Naive thymus-derived CD4-positive, alpha-beta T cell (primary cell): ENCODE measurements around the gene CDH13. TPM values are rescaled to one million over a fixed set of nuclear protein-coding genes. Genes with fewer than 3 reads are reported as not detected.

Experiments
- ATAC-seq: fragments of 150-1000 bp; cut with Tn5 transposase; 2 replicates; pipeline ENCODE4 v1.10.0; 2021; ENCODE audit warnings: mild to moderate bottlenecking, moderate library complexity
- CTCF ChIA-PET: fragments of 350-600 bp; sonication (Branson Sonifier 250); formaldehyde crosslinking; loops from one replicate; lab custom pipeline; 2021; ENCODE audit warnings: antibody characterized with exemption; lab: Charles Lee
- POLR2A ChIA-PET: fragments of 350-600 bp; sonication (Branson Sonifier 250); formaldehyde crosslinking; loops from one replicate; lab custom pipeline; 2021; ENCODE audit warnings: antibody characterized with exemption, inconsistent platforms; lab: Charles Lee
- DNase-seq, 9 donors: peaks; one replicate each; pipeline versions ENCODE4 v3.0.0 to v3.0.0-alpha.2; 2020 to 2022; ENCODE audit warnings: mixed read lengths in 1 of 9
- H3K27ac ChIP-seq: one replicate; pipeline ENCODE4 v1.7.0; 2013; ENCODE audit warnings: mild to moderate bottlenecking, low read depth, low read length, moderate library complexity
- H3K27me3 ChIP-seq, 2 donors: one replicate each; pipeline ENCODE4 v1.7.0; 2013; ENCODE audit warnings: low read length in 2 of 2, mild to moderate bottlenecking in 2 of 2, moderate library complexity in 2 of 2; ENCODE audit not compliant: control insufficient read depth in 2 of 2, insufficient read depth in 2 of 2
- H3K36me3 ChIP-seq, 3 experiments: 1 replicate in 2 of 3; 2 replicates in 1 of 3; pipeline ENCODE4 v1.7.0; 2013; ENCODE audit warnings: low read length in 3 of 3, mild to moderate bottlenecking in 3 of 3, moderate library complexity in 1 of 3; ENCODE audit not compliant: insufficient read depth in 3 of 3, control insufficient read depth in 2 of 3
- H3K4me1 ChIP-seq, 2 donors: one replicate each; pipeline ENCODE4 v1.7.0; 2013; ENCODE audit warnings: low read length in 2 of 2, mild to moderate bottlenecking in 2 of 2, moderate library complexity in 1 of 2; ENCODE audit not compliant: control insufficient read depth in 2 of 2, insufficient read depth in 2 of 2
- H3K4me3 ChIP-seq: 2 replicates; pipeline ENCODE4 v1.7.0; 2013; ENCODE audit warnings: mild to moderate bottlenecking, low read length
- H3K9me3 ChIP-seq, 3 experiments: 1 replicate in 2 of 3; 2 replicates in 1 of 3; pipeline ENCODE4 v1.7.0; 2013; ENCODE audit warnings: low read length in 3 of 3; ENCODE audit not compliant: control insufficient read depth in 2 of 3
- H3K27ac Mint-ChIP-seq, 9 donors: one replicate each; pipeline ENCODE4 v1.8.0; 2020 to 2022; ENCODE audit warnings: mixed read lengths in 9 of 9, mild to moderate bottlenecking in 8 of 9, moderate library complexity in 5 of 9, inconsistent platforms in 2 of 9
- H3K27me3 Mint-ChIP-seq, 5 donors: one replicate each; pipeline ENCODE4 v1.8.0; 2021 to 2022; ENCODE audit warnings: mixed read lengths in 5 of 5, mild to moderate bottlenecking in 1 of 5
- H3K36me3 Mint-ChIP-seq, 5 donors: one replicate each; pipeline ENCODE4 v1.8.0; 2020 to 2022; ENCODE audit warnings: mixed read lengths in 5 of 5, mild to moderate bottlenecking in 3 of 5, inconsistent platforms in 1 of 5
- H3K4me1 Mint-ChIP-seq, 7 donors: one replicate each; pipeline ENCODE4 v1.8.0; 2020 to 2022; ENCODE audit warnings: mixed read lengths in 7 of 7, mild to moderate bottlenecking in 3 of 7, inconsistent platforms in 1 of 7
- H3K4me3 Mint-ChIP-seq, 10 donors: one replicate each; pipeline ENCODE4 v1.8.0; 2020 to 2022; ENCODE audit warnings: mild to moderate bottlenecking in 10 of 10, mixed read lengths in 10 of 10, moderate library complexity in 6 of 10, inconsistent platforms in 2 of 10
- H3K9me3 Mint-ChIP-seq, 11 donors: one replicate each; pipeline ENCODE4 v1.8.0; 2020 to 2022; ENCODE audit warnings: mixed read lengths in 11 of 11, mild to moderate bottlenecking in 4 of 11, inconsistent platforms in 1 of 11, moderate library complexity in 1 of 11
- intact Hi-C, 2 donors: fragments of 100-400 bp; cut with micrococcal nuclease; formaldehyde crosslinking; loops; one replicate each; pipeline ENCODE4 v1.15.1; 2023
- polyA plus RNA-seq, 2 donors: library from polyadenylated mRNA; unstranded; fragments of 300-500 nt; fragmentation: Illumina TruSeq; gene quantifications; one replicate each; pipeline ENCODE4 v1.2.3, GENCODE V29; 2021
- total RNA-seq, 6 experiments: library from RNA in 5 of 6; stranded (reverse) in 5 of 6; gene quantifications; 1 replicate in 5 of 6; 2 replicates in 1 of 6; pipeline ENCODE4 v1.2.3 and lab custom pipeline; 2021 to 2026

CDH13 gene
- total and polyA plus RNA-seq, 7 experiments from 2014 or later, result not detected

DNA sequence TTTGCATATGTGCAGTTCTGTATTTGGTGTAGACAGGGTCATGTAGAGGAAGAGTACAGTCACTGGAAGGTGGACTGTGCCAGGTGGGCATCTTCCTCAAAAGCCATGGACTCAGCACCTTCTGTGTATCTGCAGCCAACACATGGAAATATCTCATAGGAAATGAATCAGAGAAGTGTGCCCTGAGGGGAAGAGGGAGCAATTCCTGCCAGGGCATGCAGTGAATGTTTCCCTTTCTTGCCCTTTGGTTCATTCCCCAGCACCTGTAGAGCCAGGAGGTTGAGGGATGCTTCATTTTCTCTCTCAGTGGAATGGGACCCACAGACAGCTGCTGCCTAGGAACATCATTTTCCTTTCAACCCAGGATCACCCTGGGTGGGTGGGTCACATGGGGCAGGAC lies 1034.9 kb downstream of the CDH13 start:
- H3K27ac ChIP-seq, result no peak overlapping the region
- no peak for ATAC-seq
- H3K36me3 ChIP-seq, result no peaks in the 10 kb centered on the region
- H3K9me3 ChIP-seq, result peaks cover 0 to 5% (median 0%) of the 10 kb centered on the region in 3 experiments
- H3K4me3 ChIP-seq, result no peak overlapping the region
- no peaks in the 10 kb centered on the region for H3K27me3 ChIP-seq
- intact Hi-C loops, result no loop called here
- H3K36me3 Mint-ChIP-seq, result no peaks in the 10 kb centered on the region
- H3K27ac Mint-ChIP-seq, result no peak overlapping the region
- DNase-seq, result no peak
- peaks cover 0 to 9% (median 2%) of the 10 kb centered on the region in 11 donors for H3K9me3 Mint-ChIP-seq
- H3K4me1 Mint-ChIP-seq, result no peaks in the 10 kb centered on the region
- ChIA-PET CTCF (no interaction called here), POLR2A (no interaction called here)
- H3K4me1 ChIP-seq, result no peaks in the 10 kb centered on the region
- H3K27me3 Mint-ChIP-seq, result peaks cover 0 to 8% (median 0%) of the 10 kb centered on the region in 5 donors
- no peak overlapping the region for H3K4me3 Mint-ChIP-seq

DNA sequence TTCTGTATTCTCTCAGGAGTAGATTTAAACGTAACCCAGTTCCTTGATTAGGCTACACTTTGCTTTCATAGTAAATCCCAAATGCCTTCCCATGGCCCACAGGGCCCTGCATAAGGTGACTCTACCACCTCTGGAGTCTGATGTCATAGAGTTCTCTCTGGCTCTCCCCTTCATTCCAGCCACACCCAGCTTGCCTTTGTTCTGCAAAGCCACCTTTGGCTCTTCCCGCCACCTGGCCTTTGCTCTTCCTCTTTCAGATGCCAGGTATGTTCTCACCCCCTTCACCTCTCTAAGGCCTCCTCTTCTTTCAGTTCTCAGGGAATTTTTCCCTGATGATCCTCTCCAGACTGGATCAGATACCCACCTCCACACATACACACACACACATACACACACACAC lies 1039.7 kb downstream of the CDH13 start:
- H3K27me3 Mint-ChIP-seq, result peaks cover 0 to 18% (median 0%) of the 10 kb centered on the region in 5 donors
- no peak overlapping the region for H3K27ac Mint-ChIP-seq
- H3K9me3 Mint-ChIP-seq, result peaks cover 0 to 7% (median 2%) of the 10 kb centered on the region in 11 donors
- ATAC-seq, result no peak
- H3K4me1 Mint-ChIP-seq, result no peaks in the 10 kb centered on the region
- DNase-seq, result no peak
- no peaks in the 10 kb centered on the region for H3K36me3 Mint-ChIP-seq
- Histone ChIP-seq H3K27ac (no peak overlapping the region), H3K27me3 (no peaks in the 10 kb centered on the region), H3K4me1 (no peaks in the 10 kb centered on the region), H3K9me3 (peaks cover 0 to 5% (median 0%) of the 10 kb centered on the region in 3 experiments), H3K36me3 (no peaks in the 10 kb centered on the region), H3K4me3 (no peak overlapping the region)
- CTCF ChIA-PET, result interaction anchor here (0.6 kb wide), 1 partner anchor 34 kb away, joined by 3 read pairs; no protein-coding TSS in a partner anchor
- POLR2A ChIA-PET, result no interaction called here
- H3K4me3 Mint-ChIP-seq, result no peak overlapping the region
- intact Hi-C loops, result no loop called here

DNA sequence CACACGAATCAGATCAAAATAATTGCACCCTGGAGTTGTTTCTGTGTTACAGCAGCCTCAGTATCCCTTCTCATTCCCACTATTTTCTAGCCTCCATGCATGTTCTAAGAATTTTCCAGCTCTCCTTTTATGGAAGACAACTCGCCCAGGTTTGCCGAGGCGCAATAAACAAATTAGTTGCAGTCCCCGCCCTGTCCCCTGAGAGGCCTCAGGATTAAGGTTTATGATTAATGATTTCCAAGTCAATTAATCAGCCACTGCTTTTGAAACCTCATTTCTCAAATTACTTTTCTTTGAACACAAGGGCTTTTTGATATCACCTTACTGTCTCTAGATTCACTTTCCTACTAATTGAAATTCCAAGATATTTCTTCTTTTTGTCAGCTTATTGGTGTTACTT lies 1042.7 kb downstream of the CDH13 start:
- no peak for DNase-seq
- no peak overlapping the region for H3K27ac ChIP-seq
- Mint-ChIP-seq H3K36me3 (no peaks in the 10 kb centered on the region), H3K27me3 (peaks cover 0 to 19% (median 4%) of the 10 kb centered on the region in 5 donors), H3K27ac (no peak overlapping the region), H3K9me3 (peaks cover 0 to 7% (median 0%) of the 10 kb centered on the region in 11 donors), H3K4me1 (no peaks in the 10 kb centered on the region), H3K4me3 (no peak overlapping the region)
- ChIA-PET CTCF (no interaction called here), POLR2A (no interaction called here)
- no peak overlapping the region for H3K4me3 ChIP-seq
- H3K4me1 ChIP-seq, result no peaks in the 10 kb centered on the region
- peaks cover 0 to 5% (median 0%) of the 10 kb centered on the region in 3 experiments for H3K9me3 ChIP-seq
- ATAC-seq, result no peak
- H3K36me3 ChIP-seq, result no peaks in the 10 kb centered on the region
- no peaks in the 10 kb centered on the region for H3K27me3 ChIP-seq
- intact Hi-C loops, result no loop called here

DNA sequence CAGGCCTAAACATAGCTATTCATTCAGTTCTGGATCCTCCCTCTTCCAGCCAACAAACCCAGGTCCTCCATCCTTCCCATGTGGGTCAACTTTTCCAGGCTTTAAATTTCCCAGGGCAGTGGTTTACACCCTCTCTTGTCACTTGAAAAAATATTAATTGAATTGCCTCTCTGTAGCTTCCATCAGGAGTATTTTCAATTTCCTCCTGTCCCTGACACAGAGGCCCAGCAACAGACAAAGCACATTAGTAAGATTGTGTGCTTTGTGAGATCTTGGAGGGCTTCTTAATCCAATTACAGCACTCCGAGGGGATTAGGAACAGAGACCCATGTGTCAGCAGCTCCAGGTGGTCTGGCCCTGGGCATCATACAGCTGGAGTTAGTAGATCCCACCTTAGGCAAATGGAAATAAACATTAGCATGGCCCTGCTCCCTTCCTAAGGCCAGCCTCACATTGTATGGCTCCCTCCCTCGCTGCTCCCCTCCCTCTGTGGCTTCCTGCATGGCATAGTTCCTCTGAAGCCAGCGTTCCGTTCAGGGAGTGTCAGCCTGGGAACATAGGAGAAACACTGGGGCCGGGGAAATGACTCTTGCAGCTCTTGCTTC lies 1048.3 kb downstream of the CDH13 start:
- Histone ChIP-seq H3K4me1 (no peaks in the 10 kb centered on the region), H3K27ac (no peak overlapping the region), H3K9me3 (no peaks in the 10 kb centered on the region), H3K36me3 (no peaks in the 10 kb centered on the region), H3K4me3 (no peak overlapping the region), H3K27me3 (no peaks in the 10 kb centered on the region)
- Mint-ChIP-seq H3K9me3 (peaks cover 0 to 6% (median 0%) of the 10 kb centered on the region in 11 donors), H3K27ac (no peak overlapping the region), H3K27me3 (peaks cover 0 to 19% (median 9%) of the 10 kb centered on the region in 5 donors), H3K36me3 (no peaks in the 10 kb centered on the region), H3K4me1 (no peaks in the 10 kb centered on the region), H3K4me3 (no peak overlapping the region)
- ATAC-seq (no peak), DNase-seq (no peak)
- ChIA-PET CTCF (no interaction called here), POLR2A (no interaction called here)
- intact Hi-C loops, result no loop called here

DNA sequence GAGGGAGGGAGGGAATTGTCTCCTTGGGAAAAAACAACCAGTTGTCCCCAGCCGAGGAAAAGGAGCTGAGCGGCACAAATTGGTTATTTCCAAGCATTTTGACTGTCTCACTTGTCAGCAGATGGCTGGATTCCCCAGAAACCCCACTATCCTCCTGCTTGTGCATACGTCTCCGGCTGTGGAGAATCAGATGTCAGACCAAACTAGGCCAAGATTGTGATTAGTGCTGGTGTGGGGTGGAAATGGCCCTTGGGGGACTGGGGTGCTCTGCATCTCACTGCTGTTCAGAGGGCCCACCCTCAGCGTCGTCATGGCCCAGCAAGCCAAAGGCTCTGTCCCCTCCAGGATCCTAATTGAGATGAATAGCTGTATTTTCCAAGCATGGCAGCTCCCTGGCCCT lies 1049.3 kb downstream of the CDH13 start:
- H3K27ac ChIP-seq, result no peak overlapping the region
- POLR2A ChIA-PET, result no interaction called here

DNA sequence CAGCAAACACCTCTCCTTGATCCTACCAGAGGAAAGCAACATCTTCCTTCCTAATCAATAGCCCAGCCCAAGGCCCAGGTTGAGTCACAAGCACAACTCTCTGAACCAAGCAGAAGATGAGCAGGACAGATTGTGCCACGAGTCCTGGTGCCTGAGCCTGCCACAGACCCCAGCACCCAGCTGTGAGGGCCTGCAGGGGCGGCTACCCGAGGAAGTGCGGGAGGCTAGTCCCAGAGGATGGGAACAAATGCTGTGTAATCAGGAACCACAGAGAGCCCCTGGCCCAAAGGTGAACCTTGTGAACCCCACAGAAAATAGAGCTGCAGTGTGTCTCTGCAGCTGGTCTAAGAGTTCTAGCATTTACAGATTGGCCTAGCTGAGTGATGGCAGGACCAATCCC lies 1054.2 kb downstream of the CDH13 start:
- Mint-ChIP-seq H3K36me3 (no peaks in the 10 kb centered on the region), H3K27ac (no peak overlapping the region), H3K27me3 (peaks cover 6 to 27% (median 23%) of the 10 kb centered on the region in 5 donors), H3K9me3 (peaks cover 0 to 4% (median 0%) of the 10 kb centered on the region in 11 donors), H3K4me1 (no peaks in the 10 kb centered on the region), H3K4me3 (no peak overlapping the region)
- Histone ChIP-seq H3K27me3 (no peaks in the 10 kb centered on the region), H3K4me3 (no peak overlapping the region), H3K9me3 (no peaks in the 10 kb centered on the region), H3K27ac (no peak overlapping the region), H3K36me3 (no peaks in the 10 kb centered on the region), H3K4me1 (no peaks in the 10 kb centered on the region)
- intact Hi-C loops, result no loop called here
- ChIA-PET POLR2A (no interaction called here), CTCF (no interaction called here)
- ATAC-seq (no peak), DNase-seq (no peak)

More for the DNA sequence above, 1049.3 kb downstream of the CDH13 start:
- intact Hi-C loops, result no loop called here
- no peaks in the 10 kb centered on the region for H3K27me3 ChIP-seq
- H3K4me1 Mint-ChIP-seq, result no peaks in the 10 kb centered on the region
- no peaks in the 10 kb centered on the region for H3K4me1 ChIP-seq
- ATAC-seq, result no peak
- H3K27ac Mint-ChIP-seq, result no peak overlapping the region
- DNase-seq, result no peak
- no peak overlapping the region for H3K4me3 ChIP-seq
- CTCF ChIA-PET, result no interaction called here
- H3K9me3 ChIP-seq, result no peaks in the 10 kb centered on the region
- H3K27me3 Mint-ChIP-seq, result peaks cover 0 to 19% (median 9%) of the 10 kb centered on the region in 5 donors
- peaks cover 0 to 6% (median 0%) of the 10 kb centered on the region in 11 donors for H3K9me3 Mint-ChIP-seq
- H3K36me3 Mint-ChIP-seq, result no peaks in the 10 kb centered on the region
- H3K36me3 ChIP-seq, result no peaks in the 10 kb centered on the region
- H3K4me3 Mint-ChIP-seq, result no peak overlapping the region

DNA sequence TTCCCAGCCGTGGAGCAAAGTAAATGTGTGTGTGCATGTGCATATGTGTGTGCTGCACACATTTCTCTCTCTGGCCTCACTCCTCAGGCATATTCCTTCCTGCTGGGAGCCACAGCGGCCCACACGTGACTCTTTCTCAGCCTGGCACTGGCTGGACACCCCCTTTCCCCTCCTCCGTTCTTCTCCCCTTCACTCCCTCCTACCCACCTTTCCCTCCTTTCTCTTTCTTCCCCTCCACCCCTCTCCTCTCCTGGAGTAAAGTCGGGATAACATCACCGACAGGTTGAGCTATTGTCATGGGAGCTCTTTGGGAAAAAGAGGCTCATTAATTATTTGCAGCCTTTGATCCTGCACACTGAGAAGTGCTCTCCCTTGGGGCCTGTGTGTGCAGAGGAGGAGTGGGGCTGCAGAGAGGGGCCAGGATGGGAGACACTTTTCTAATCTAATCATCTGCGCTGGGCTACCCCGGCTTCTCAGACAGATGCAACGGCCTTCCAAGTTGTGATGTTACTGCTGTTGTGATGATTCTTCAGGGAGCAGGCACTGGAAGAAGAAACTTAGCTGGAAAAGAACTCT lies 1054.7 kb downstream of the CDH13 start:
- Mint-ChIP-seq H3K36me3 (no peaks in the 10 kb centered on the region), H3K9me3 (peaks cover 0 to 4% (median 0%) of the 10 kb centered on the region in 11 donors), H3K27ac (peak overlapping the region in 1 of 9 donors; percentile 8), H3K4me1 (no peaks in the 10 kb centered on the region), H3K27me3 (peaks cover 6 to 27% (median 23%) of the 10 kb centered on the region in 5 donors), H3K4me3 (no peak overlapping the region)
- no peak for DNase-seq
- Histone ChIP-seq H3K36me3 (no peaks in the 10 kb centered on the region), H3K27ac (no peak overlapping the region), H3K27me3 (no peaks in the 10 kb centered on the region), H3K9me3 (no peaks in the 10 kb centered on the region), H3K4me1 (no peaks in the 10 kb centered on the region), H3K4me3 (no peak overlapping the region)
- ChIA-PET POLR2A (no interaction called here), CTCF (no interaction called here)
- ATAC-seq, result no peak
- intact Hi-C loops, result no loop called here
